ENCODE data around the gene GJD4.
A peak's percentile ranks its signal among the peaks of the same experiment; 100 is the strongest.

GJD4 gene

GRCh38 chr10:35611750-35612149 lies 6.6 kb downstream of the GJD4 start:
- no peak for DNase-seq (ENCODE audit: low read depth in 2 of 2)
- no peak overlapping the region for H3K4me3 ChIP-seq (replicated peaks in 1 of 2; ENCODE audit: low read depth in 2 of 2, low read length in 2 of 2)
- no peak for TF ChIP-seq CTCF (IDR thresholded peaks at IDR 0.05; ENCODE audit: low read depth, low read length)

GRCh38 chr10:35612385-35613106 lies 7.4 kb downstream of the GJD4 start:
- DNase-seq (ENCODE audit: low read depth in 2 of 2) = no peak
- no peak for TF ChIP-seq CTCF (IDR thresholded peaks at IDR 0.05; ENCODE audit: low read depth, low read length)

DNA sequence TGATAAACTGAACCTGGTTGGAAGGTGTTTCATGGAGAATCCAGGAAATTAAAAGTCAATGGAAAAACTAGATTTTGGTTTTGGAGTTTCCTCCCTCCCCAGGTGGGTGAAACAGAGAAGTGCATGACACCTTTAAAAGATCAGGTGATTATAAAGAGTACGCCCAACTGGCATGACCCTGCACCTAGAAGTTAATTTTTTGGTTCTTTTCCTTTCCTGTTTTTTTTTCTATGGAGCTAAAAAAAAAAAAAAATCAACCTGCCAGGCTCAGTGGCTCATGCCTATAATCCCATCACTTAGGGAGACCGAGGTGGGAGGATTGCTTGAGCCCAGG lies 7.9 kb downstream of the GJD4 start:
- TF ChIP-seq CTCF (IDR thresholded peaks at IDR 0.05; ENCODE audit: low read depth, low read length) = no peak
- no peak for DNase-seq (ENCODE audit: low read depth in 2 of 2)
- no peak overlapping the region for H3K4me3 ChIP-seq (replicated peaks in 1 of 2; ENCODE audit: low read depth in 2 of 2, low read length in 2 of 2)

More at GRCh38 chr10:35612385-35613106, 7.4 kb downstream of the GJD4 start:
- no peak overlapping the region for H3K4me3 ChIP-seq (replicated peaks in 1 of 2; ENCODE audit: low read depth in 2 of 2, low read length in 2 of 2)

DNA sequence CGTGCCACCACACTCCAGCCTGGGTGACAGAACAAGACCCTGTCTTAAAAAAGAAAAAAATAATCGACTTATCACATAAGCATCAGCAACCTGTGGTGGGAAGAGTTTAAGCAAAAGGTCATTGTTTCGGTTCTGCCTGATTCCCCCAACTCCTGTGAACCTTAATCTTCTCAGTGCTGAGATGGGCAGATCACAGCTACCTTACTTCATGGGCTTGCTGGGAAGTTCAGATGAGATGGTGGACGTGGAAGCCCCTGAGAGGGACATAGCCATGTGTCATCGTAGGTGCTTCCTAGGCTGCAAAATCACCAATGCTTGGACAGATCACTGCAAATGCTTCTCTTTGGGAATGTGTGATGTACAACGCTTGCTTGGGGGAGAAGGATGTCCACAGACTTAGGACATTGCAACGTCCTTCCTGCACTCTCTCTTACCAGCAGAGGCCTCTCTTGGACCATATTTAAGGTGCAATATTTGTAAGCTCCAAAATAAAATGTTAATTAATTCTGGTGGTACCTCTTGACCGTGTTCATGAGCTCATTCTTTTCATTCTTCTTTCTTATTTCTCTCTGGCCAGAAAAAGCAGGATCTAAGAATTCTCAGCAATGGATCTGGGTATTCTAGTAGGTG lies 8.6 kb downstream of the GJD4 start:
- peak; percentile 63 to 74 for DNase-seq (ENCODE audit: low read depth in 2 of 2)

DNA sequence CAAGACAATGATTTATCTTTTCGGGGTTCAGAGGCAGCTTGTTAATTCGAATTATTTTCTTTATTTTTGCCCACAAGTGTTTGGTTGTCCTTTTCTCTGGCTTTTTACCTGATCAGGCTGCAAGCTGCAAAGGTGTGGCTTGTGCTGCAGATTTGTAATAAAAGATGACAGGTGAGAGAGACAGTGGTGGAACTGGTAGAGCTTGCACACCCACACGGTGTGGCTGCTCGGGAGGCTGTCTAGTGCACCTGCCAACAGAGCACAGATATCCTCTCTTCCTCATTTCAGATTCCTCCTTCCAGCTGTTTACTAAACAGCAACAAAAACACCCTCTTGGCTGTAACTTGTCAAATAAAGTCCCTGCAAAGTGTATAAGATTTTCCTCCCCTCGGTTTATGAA lies 9.2 kb downstream of the GJD4 start:
- TF ChIP-seq CTCF (IDR thresholded peaks at IDR 0.05; ENCODE audit: low read depth, low read length) = no peak
- no peak overlapping the region for H3K4me3 ChIP-seq (replicated peaks in 1 of 2; ENCODE audit: low read depth in 2 of 2, low read length in 2 of 2)
- no peak for DNase-seq (ENCODE audit: low read depth in 2 of 2)

More for the DNA sequence above, 8.6 kb downstream of the GJD4 start:
- peak; percentile 63 for TF ChIP-seq CTCF (IDR thresholded peaks at IDR 0.05; ENCODE audit: low read depth, low read length)
- H3K4me3 ChIP-seq (replicated peaks in 1 of 2; ENCODE audit: low read depth in 2 of 2, low read length in 2 of 2) = no peak overlapping the region

DNA sequence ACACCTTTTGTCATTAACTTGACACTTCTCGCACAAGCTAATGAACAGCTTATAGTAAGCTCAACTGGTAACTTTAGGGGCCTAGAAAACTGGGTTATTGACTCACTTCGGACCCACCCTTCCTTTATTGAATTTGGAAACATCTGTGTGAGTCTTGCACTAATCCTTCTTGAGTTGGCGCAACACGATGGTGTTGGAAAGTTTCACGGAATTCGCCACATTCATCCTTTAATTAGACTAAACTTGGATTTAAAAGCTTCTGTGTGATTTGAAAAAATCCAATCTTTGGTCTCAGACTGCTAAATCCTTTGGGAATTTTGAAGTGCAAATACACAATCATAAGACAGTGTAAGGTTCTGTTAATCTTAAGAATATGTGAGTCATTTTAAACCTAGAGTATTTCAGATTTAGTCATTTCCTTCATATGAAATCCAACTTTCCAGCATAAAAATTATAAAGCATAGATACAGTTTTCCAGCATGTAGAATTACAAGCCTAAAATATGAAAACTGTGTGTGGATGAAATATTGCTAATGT lies 21.9 kb downstream of the GJD4 start:
- no peak for TF ChIP-seq CTCF (IDR thresholded peaks at IDR 0.05; ENCODE audit: low read depth, low read length)
- no peak overlapping the region for H3K4me3 ChIP-seq (replicated peaks in 1 of 2; ENCODE audit: low read depth in 2 of 2, low read length in 2 of 2)
- DNase-seq (ENCODE audit: low read depth in 2 of 2) = peak; percentile 50 to 76

All from cardiac fibroblast (primary cell).